ENCODE results near the gene PNMA6F. TPM values are rescaled to one million over a fixed set of nuclear protein-coding genes. Genes with fewer than 3 reads are reported as not detected.

The PNMA6F gene
- total RNA-seq, 4 donors from 2014 or later, result 0.59 TPM; not detected in 3

GRCh38 chrX:153343674-153344073 lies 22.1 kb upstream of the PNMA6F start:
- TF ChIP-seq CTCF (IDR thresholded peaks at IDR 0.05) (no peak), POLR2A (IDR thresholded peaks at IDR 0.05) (no peak), EP300 (IDR thresholded peaks at IDR 0.05) (no peak)
- Histone ChIP-seq H3K27ac (no peak overlapping the region), H3K36me3 (peaks cover 0 to 58% (median 0%) of the 10 kb centered on the region in 3 donors), H3K4me1 (no peaks in the 10 kb centered on the region), H3K9me3 (no peaks in the 10 kb centered on the region), H3K27me3 (no peaks in the 10 kb centered on the region), H3K4me3 (no peak overlapping the region)
- DNase-seq (ENCODE audit: low spot score in 2 of 2), result no peak
- WGBS, 2 donors, result 66 to 100% methylated on average over 2 of the region's 2 CpGs

DNA sequence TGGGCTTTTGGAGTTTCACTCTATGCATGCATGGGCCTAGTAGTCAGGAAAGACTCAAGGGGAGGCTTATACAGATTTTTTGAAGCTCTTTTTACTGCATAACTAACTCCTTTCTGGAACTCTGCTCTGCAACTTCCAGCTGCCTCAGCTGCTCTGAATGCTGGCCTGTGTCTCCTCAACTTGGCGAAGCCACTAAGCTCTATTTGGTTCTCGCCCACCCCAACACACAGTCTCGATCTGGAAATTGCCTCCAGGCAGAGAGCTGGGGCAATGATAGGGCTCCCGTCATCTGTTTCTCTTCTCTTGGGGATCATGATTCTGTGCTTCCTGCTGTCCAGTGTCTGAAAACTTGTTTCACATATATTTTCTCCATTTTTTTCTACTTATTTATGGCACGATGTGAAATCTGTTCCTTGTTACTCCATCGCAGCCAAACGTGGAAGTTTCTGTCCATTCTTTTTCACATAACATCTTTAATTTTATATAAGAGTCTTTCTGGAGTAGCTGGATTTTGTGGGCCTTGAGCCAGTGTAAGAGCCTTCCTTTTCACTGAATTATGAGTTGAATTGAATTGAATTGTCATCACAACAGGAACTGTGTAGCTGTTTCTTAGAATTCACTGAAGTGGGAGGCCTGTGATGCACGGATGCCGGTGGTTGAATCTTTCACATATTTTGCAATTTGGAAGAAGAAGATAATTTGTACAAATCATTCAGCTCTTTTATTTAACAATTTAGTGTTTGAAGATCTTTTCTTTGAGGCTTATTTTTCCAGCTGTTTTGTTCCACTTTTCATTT lies 21.4 kb upstream of the PNMA6F start:
- 63 to 77% methylated on average over 9 of the region's 9 CpGs for WGBS, 2 donors
- Histone ChIP-seq H3K27ac (no peak overlapping the region), H3K9me3 (no peaks in the 10 kb centered on the region), H3K4me1 (no peaks in the 10 kb centered on the region), H3K36me3 (peaks cover 0 to 51% (median 0%) of the 10 kb centered on the region in 3 donors), H3K27me3 (no peaks in the 10 kb centered on the region), H3K4me3 (no peak overlapping the region)
- no peak for DNase-seq (ENCODE audit: low spot score in 2 of 2)
- TF ChIP-seq CTCF (IDR thresholded peaks at IDR 0.05) (no peak), POLR2A (IDR thresholded peaks at IDR 0.05) (no peak), EP300 (IDR thresholded peaks at IDR 0.05) (no peak)

- Histone ChIP-seq H3K9me3 (no peaks in the 10 kb centered on the region), H3K27me3 (no peaks in the 10 kb centered on the region), H3K4me3 (no peak overlapping the region), H3K27ac (no peak overlapping the region), H3K4me1 (peaks cover 0 to 7% (median 0%) of the 10 kb centered on the region in 4 donors), H3K36me3 (peaks cover 0 to 25% (median 0%) of the 10 kb centered on the region in 3 donors)
- 75 to 88% methylated on average over 4 to 6 of the region's 6 CpGs for WGBS, 2 donors
- no peak for TF ChIP-seq EP300 (IDR thresholded peaks at IDR 0.05)
- no peak for TF ChIP-seq CTCF (IDR thresholded peaks at IDR 0.05)
- no peak for TF ChIP-seq POLR2A (IDR thresholded peaks at IDR 0.05)
- no peak for DNase-seq (ENCODE audit: low spot score in 2 of 2)
Measured at GRCh38 chrX:153340111-153340510, 18.5 kb upstream of the PNMA6F start.

GRCh38 chrX:153339662-153340061 lies 18.1 kb upstream of the PNMA6F start:
- H3K27ac ChIP-seq, result no peak overlapping the region
- no peak for DNase-seq (ENCODE audit: low spot score in 2 of 2)
- TF ChIP-seq CTCF (IDR thresholded peaks at IDR 0.05) (no peak), POLR2A (IDR thresholded peaks at IDR 0.05) (no peak), EP300 (IDR thresholded peaks at IDR 0.05) (no peak)
- H3K36me3 ChIP-seq, result peaks cover 0 to 21% (median 0%) of the 10 kb centered on the region in 3 donors
- no peak overlapping the region for H3K4me3 ChIP-seq
- H3K4me1 ChIP-seq, result peaks cover 0 to 9% (median 0%) of the 10 kb centered on the region in 4 donors
- H3K27me3 ChIP-seq, result no peaks in the 10 kb centered on the region
- 73 to 94% methylated on average over 4 of the region's 4 CpGs for WGBS, 2 donors
- no peaks in the 10 kb centered on the region for H3K9me3 ChIP-seq

DNA sequence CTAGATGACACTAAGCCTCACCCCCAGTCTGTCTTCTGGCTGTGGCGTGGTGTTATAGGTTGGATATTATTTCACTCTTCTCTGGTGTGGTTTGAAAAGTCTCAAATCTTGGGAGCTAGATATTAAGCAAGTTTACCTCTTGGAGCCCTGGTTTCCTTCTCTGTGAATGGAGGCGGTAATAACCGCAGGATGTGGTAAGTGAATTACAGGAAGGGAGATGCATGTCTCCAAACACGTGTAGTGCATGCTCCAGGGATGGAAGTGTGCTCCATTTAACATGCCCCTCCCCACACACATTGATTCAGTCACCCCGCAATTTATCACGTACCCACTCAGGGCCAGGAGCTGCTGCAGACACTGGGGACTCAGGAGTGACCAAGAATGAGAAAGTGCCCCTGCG lies 17.3 kb upstream of the PNMA6F start:
- Histone ChIP-seq H3K36me3 (peaks cover 0 to 14% (median 0%) of the 10 kb centered on the region in 3 donors), H3K27me3 (no peaks in the 10 kb centered on the region), H3K4me1 (peaks cover 0 to 9% (median 0%) of the 10 kb centered on the region in 4 donors), H3K27ac (no peak overlapping the region), H3K9me3 (no peaks in the 10 kb centered on the region), H3K4me3 (no peak overlapping the region)
- 83 to 88% methylated on average over 6 to 7 of the region's 7 CpGs for WGBS, 2 donors
- no peak for TF ChIP-seq CTCF (IDR thresholded peaks at IDR 0.05)
- TF ChIP-seq POLR2A (IDR thresholded peaks at IDR 0.05), result no peak
- no peak for TF ChIP-seq EP300 (IDR thresholded peaks at IDR 0.05)
- DNase-seq (ENCODE audit: low spot score in 2 of 2), result no peak
